Putamen (tissue), 1 donor: ENCODE measurements around the gene GLYATL3.

Experiments
- DNase-seq: peaks from one replicate; pipeline ENCODE4 v3.0.0-alpha.2; 2016; ENCODE audit warnings: low spot score

Gene GLYATL3

GRCh38 chr6:49514571-49515484, 15.1 kb downstream of the GLYATL3 start:
- no peak for DNase-seq

- no peak for DNase-seq
These were observed 15.9 kb downstream of the GLYATL3 start for GRCh38 chr6:49515485-49516146.

GRCh38 chr6:49516147-49516505, 16.4 kb downstream of the GLYATL3 start:
- no peak for DNase-seq

- no peak for DNase-seq
These were observed 18.2 kb downstream of the GLYATL3 start for GRCh38 chr6:49517919-49518318.

GRCh38 chr6:49519660-49520059, 19.9 kb downstream of the GLYATL3 start:
- DNase-seq = no peak

- no peak for DNase-seq
These were observed 23.2 kb downstream of the GLYATL3 start for GRCh38 chr6:49522710-49523593.

- no peak for DNase-seq
These were observed 24.2 kb downstream of the GLYATL3 start for GRCh38 chr6:49523901-49524300.

- DNase-seq = no peak
These were observed 24.8 kb downstream of the GLYATL3 start for GRCh38 chr6:49524541-49524940.

- DNase-seq = no peak
These were observed 26.9 kb downstream of the GLYATL3 start for GRCh38 chr6:49526598-49526997.

GRCh38 chr6:49527320-49527719, 27.6 kb downstream of the GLYATL3 start:
- no peak for DNase-seq

GRCh38 chr6:49528571-49528970, 28.8 kb downstream of the GLYATL3 start:
- no peak for DNase-seq

- DNase-seq = no peak
These were observed 30.5 kb downstream of the GLYATL3 start for GRCh38 chr6:49530141-49530776.

- peak; percentile 48 for DNase-seq
These were observed 32.2 kb downstream of the GLYATL3 start for GRCh38 chr6:49531774-49532569.

GRCh38 chr6:49535795-49536194, 36.1 kb downstream of the GLYATL3 start:
- DNase-seq = no peak

- DNase-seq = no peak
These were observed 39.4 kb downstream of the GLYATL3 start for GRCh38 chr6:49539102-49539501.

GRCh38 chr6:49540614-49541013, 40.9 kb downstream of the GLYATL3 start:
- no peak for DNase-seq

GRCh38 chr6:49541210-49541724, 41.5 kb downstream of the GLYATL3 start:
- peak; percentile 59 for DNase-seq

- no peak for DNase-seq
These were observed 42.2 kb downstream of the GLYATL3 start for GRCh38 chr6:49541936-49542335.

GRCh38 chr6:49543087-49543858, 43.5 kb downstream of the GLYATL3 start:
- no peak for DNase-seq

GRCh38 chr6:49546331-49546730, 46.6 kb downstream of the GLYATL3 start:
- no peak for DNase-seq
